HS-5 (cell line): ENCODE measurements around the gene CPD.

ENCODE experiments used
- DNase-seq: peaks from one replicate; pipeline ENCODE4 v3.0.0-alpha.2; 2012; ENCODE audit warnings: low read depth

Gene CPD

DNA sequence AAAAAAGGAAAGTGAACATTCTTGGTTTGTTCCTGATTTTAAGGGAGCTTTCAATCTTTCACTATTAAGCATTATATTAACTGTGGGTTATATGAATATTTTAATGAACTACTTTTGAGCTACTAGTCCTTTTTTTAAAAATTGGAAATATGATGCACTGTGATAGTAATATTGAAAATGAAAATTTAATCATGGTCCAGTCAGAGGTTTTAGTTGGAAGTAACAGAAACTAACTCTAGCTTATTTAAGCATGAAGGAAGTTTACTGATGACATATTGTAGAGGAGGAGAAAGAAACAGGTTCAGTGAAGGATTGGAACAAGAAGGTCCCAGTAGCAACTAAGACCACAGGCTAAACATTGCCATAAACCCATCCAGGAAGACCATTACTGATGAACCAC is 24.0 kb upstream of the CPD start:
- DNase-seq = no peak

- DNase-seq = no peak
Measured at GRCh38 chr17:30357476-30357875, 21.3 kb upstream of the CPD start.

DNA sequence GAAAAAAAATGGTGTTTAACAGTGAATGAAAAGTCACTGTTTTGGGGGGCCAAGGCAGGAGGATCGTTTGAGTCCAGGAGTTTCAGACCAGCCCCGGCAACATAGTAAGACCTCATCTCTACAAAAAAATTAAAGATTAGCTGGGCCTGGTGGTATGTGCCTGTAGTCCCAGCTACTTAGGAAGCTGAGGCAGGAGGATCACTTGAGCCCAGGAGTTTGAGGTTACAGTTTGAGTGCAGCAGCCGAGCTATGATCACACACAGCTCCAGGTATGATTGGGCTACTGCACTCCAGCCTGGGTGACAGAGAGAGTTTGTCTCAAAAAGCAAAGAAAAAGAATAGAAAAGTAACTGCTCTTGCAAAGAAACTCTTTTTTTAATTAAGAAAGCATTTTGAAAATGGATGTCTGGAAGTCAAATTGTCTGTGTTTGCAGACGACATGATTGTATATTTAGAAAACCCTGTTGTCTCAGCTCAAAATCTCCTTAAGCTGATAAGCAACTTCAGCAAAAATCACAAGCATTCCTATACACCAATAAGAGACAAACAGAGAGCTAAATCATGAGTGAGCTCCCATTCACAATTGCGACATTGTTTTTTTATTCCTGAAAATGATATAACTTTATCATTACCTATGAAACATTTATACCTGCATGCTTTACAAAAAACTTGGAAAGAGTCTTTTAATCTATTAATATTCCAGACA is 20.5 kb upstream of the CPD start:
- DNase-seq = no peak

DNA sequence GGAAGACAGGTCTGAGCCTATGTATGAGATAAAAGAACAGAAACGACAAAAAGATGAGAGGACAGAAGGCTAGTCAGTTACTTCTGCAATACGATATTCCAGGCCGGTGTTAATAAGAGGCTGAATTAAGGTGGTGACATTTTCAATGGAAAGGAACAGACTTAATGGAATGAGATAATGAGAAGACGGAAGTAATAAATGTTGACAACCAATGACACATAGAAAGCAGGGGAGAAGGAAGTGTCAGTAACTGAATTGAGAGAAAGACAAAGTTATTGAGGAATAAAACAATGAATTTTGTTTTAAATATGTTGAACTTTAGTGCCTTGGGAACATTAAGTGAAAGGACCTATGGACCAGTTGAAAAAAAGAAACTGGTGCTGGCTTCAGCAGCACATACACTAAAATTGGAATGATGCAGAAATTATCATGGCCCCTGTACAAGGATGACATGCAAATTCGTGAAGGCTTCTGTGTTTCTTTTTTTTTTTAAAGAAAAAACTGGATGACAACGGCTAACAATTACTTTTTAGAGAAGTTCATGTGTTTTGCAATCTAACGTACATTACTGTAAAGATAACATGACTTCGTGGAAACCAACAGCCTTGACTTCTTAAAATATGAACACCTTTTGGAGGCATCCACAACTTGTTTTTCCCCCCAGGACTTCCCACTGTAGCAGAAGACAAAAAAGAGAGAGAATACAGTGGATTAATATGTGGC is 18.5 kb upstream of the CPD start:
- no peak for DNase-seq

- DNase-seq = no peak
Measured at GRCh38 chr17:30361766-30362279, 16.9 kb upstream of the CPD start.

GRCh38 chr17:30363715-30364202 is 15.0 kb upstream of the CPD start:
- DNase-seq = no peak

DNA sequence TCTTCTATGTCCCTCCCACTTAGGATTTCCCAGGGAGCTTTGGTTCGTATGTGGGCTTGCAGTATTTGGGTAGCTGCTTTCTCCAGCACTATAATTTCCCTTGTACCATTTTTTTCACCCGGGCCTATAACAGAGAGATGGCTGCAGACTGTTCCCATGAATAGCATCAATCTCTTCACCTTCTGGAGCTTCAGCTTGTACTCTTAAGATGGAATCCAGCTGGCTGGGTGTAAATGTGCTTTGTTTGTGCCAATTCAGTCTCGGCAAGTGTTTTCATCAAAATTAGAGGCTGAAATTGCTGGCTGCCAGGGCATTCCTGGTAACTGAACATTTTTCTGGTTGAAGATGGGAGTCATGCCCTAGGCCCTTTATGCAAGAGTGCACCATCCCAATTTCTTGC is 12.2 kb upstream of the CPD start:
- DNase-seq = no peak

GRCh38 chr17:30368912-30369720 is 9.6 kb upstream of the CPD start:
- no peak for DNase-seq

- DNase-seq = no peak
Measured at GRCh38 chr17:30369995-30370394, 8.7 kb upstream of the CPD start.

- DNase-seq = peak; percentile 39
Measured at GRCh38 chr17:30372755-30373154, 6.0 kb upstream of the CPD start.

GRCh38 chr17:30375661-30376060 is 3.1 kb upstream of the CPD start:
- no peak for DNase-seq

DNA sequence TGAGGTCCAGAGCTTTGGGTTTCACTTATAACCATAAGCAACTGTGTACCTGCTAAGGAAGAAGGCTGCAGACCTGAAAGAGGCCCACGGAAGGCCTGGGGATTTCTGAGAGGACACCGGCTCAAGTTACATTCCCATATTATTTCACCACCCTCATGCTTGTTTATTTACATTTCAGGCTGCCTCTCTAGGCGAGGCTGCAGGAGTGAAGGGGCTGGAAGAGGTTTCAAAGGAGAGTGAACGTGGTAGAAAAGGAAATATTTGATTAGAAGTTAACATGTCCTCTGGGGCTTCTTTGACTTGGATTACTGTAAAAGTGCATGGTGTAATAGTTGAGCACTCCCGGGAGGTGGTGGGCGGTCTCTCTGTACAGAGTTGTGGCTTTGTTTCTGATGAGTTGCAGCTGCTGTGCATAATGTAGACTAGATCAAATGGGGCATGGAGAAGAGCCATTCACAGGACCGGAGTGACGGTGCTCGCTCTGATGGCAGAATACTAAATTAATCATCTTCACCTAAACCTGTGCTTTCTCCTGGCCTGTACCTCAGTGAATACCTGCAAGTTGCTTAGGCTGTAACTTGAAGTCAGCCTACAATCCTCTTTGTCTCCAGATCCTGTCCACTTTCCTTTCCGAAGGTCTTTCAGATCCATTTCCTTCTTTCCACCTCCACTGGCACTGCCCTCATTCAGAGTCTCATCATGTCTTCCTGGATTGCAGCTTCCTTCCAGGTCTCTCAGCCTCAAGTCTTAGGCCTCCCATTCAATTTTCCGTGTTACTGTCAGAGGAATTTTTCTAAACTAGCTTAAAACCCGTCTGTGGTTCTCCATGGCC is 1.9 kb upstream of the CPD start:
- no peak for DNase-seq

GRCh38 chr17:30377574-30378240 is 1.0 kb upstream of the CPD start:
- DNase-seq = no peak

GRCh38 chr17:30378241-30378824 is 394 bp upstream of the CPD start:
- no peak for DNase-seq

DNA sequence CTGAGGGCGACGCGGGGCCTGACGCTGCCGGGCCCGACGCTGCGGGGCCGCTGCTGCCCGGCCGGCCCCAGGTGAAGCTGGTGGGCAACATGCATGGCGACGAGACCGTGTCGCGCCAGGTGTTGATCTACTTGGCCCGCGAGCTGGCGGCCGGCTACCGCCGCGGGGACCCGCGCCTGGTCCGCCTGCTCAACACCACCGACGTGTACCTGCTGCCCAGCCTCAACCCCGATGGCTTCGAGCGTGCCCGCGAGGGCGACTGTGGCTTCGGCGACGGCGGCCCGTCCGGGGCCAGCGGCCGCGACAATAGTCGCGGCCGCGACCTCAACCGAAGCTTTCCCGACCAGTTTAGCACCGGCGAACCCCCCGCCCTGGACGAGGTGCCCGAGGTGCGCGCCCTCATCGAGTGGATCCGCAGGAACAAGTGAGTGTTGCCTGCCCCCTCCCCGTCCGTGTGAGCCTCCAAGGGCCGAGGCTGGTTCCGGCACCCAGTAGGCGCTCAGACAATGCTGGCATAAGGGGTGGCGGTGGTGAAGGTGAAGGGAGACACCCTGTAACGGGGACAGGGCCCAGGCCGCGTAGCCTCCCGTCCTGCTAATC is 676 bp downstream of the CPD start:
- no peak for DNase-seq

DNA sequence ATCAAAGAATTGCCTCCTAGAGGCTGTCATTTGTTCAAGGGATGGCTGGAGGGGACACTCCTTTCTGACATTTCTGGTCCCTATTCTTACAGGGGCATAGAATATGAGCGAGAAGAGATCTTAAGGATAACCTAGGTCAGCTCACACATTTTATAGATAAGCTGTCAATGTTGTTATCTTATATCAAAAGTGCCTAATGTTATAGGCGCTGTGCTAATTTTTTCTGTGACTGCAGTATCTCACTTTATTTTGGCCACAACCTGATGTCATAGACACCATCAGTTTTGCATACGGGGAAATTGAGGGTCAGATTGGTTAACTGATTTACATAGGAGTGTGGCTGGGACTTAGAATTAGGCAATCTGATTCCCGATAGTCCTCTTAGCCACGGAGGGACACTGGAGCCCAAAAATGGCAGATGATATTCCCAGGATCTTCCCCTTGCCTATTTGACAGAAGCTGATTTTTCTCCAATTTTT is 1.2 kb downstream of the CPD start:
- no peak for DNase-seq

DNA sequence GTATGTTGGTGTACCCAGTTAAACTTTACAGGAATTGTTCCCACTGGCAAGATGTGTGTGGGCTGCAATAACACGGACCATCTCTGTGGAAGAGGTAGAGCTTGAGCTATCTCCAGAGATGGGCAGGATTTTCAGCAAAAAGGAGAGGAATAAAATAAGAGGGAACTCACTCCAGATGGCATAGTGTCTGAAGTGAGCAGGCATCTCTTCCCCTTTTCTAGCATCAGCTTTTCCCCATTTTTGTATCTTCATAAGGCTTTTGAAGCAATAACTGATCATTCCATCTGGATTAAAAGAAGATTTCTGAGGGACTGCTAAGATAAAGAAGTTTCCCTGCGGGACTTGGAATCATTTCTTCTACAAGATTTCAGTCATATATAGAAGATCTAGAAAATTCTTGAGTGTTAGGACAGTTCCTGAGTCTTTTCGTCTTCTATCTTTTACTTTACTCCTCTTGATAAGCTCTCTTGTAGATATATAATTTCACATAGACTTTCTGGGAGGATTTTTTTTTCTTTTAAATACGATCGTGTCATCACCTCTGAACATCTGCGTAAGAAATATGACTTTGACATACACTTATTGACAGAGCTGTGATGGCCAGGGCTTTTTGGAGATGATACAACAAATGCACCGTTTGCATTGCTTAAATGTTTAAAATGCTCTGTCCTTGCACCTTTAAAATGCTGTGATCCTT is 2.1 kb downstream of the CPD start:
- no peak for DNase-seq

GRCh38 chr17:30381340-30381659 is 2.6 kb downstream of the CPD start:
- no peak for DNase-seq

- DNase-seq = no peak
Measured at GRCh38 chr17:30382345-30382744, 3.6 kb downstream of the CPD start.
